KBM-7 (cell line): Measurements from ENCODE around the gene ODAD4.
A peak's percentile ranks its signal among the peaks of the same experiment; 100 is the strongest.
"Not testable (repeated sequence)": the region's sequence is repeated elsewhere in the genome, so short reads cannot be mapped to it uniquely, and the experiment has no call there.

Experiments
- DNase-seq: peaks from one replicate; pipeline ENCODE4 v3.0.0-alpha.2; 2015
- in situ Hi-C: fragments of 300-500 bp; cut with MboI; formaldehyde crosslinking; loops from 2 replicates; pipeline ENCODE4 v1.14.3; 2020; ENCODE audit warnings: low sequenced_read_pairs, low pct_unique_long_range_greater_than_20kb, mixed read lengths

ODAD4 gene

DNA sequence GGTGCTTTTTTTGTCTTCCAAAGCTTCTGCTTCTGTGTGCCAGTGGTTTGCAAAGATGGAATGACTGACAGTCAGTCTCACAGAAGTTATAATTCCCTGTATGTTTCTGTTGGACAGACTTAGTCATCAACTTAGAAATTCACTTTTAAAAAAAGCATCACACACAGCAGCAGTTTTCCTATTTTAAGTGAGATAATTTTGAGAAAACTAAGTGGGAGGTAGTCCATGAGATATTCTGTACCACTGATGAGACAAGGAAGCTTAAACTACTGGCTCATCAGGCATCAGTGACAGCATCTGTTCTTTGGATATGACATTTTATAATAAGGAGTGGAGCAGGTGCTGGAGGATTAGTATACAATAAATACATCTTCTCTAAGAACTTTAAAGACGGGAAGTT is 56.2 kb downstream of the ODAD4 start:
- DNase-seq: no peak
- in situ Hi-C loops: no loop called here

DNA sequence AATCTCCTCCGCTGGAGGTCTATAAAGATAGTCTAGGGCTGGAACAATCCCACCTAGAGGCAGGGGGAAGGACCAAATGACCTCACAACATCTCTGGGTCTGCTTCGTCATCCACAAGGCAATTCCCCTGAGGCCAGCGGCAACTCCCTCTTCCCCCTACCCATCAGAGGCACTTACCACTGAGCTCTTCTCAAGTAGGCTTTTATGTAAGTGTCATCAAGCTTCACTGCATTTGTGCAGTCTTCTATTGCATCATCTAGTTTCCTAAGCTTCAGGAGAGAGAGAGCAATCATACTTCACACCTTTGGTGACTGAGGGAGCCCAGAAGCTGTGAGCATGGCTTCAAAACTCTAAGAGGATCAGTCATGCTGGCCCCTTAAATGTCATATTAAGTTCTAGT is 57.2 kb downstream of the ODAD4 start:
- in situ Hi-C loops: no loop called here
- no peak for DNase-seq

DNA sequence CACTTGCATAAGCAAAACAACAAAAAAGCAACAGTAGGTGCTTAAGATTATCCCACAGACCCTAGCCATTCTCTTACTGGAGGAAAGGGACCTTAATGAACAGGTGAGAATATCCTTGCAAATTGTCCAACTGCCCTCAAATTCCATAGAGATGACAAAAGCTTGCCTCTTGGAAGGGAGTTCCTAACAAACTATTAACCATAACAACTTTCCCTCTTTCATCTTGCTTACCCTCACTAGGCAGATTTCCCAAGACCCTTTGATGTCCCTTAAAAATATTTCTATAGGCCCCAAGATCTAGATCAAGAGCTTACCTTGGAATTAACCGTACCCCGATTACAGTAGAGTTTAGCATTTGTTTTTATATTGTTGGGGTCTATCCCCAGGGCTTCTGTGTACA is 58.0 kb downstream of the ODAD4 start:
- no peak for DNase-seq
- in situ Hi-C loops: no loop called here

GRCh38 chr17:41989702-41990419 is 59.4 kb downstream of the ODAD4 start:
- no peak for DNase-seq
- in situ Hi-C loops: no loop called here

DNA sequence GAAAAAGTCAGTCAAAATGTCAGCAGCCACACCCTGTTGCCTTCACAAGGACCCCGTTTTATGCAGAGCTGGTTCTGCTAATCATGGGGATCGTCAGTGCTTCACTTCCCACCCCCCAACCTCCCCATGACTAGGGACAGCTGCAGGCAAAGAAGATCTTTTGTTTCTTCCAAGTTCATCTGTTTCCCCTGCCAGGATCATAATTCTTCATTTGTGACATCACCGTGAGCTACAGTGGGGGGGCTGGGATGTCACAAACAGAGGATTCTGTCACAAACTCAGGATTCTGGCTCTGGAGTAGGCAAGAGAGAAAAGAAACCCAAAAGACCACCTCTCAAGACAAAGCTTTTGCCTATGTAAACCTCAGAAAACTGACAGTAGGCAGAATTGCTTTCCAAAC is 62.2 kb downstream of the ODAD4 start:
- in situ Hi-C loops: no loop called here
- DNase-seq: no peak

DNA sequence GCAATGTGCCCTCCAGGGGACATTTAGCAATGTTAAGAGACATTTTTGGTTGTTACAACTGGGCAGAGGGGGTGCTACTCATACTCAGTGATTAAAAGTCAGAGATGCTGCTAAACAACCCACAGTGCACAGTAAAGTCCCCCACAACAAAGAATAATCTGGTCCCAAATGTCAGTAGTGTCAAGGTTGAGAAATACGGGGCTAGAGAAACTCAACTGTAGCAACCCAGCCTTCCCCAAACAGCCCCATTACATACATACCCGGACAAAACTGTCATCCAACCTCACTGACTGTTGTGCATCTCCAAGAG is 66.4 kb downstream of the ODAD4 start:
- in situ Hi-C loops: no loop called here
- DNase-seq: no peak

DNA sequence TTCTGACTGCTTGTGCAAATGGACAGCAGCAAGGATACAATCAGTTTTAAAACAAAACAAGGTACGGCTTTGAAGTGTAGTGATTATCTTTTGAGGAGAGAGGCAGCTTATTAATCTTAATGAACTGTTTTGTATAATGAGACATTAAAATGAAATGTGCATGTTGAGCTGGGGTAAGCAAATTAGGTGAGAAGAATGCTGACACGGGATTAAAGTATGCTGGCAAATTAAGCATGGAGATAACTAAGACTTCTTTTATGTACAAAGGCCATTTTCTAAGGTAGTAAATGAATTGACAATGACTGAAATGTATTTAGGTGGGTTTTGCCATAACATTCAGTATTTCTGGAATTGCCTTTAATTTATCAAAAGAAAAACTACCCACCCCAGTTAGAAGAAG is 68.1 kb downstream of the ODAD4 start:
- in situ Hi-C loops: no loop called here
- DNase-seq: no peak

GRCh38 chr17:42000413-42001133 is 70.2 kb downstream of the ODAD4 start:
- in situ Hi-C loops: no loop called here
- DNase-seq: no peak

GRCh38 chr17:42001729-42002128 is 71.3 kb downstream of the ODAD4 start:
- in situ Hi-C loops: no loop called here
- no peak for DNase-seq

GRCh38 chr17:42002175-42002791 is 71.9 kb downstream of the ODAD4 start:
- no peak for DNase-seq
- in situ Hi-C loops: no loop called here

GRCh38 chr17:42002792-42003301 is 72.4 kb downstream of the ODAD4 start:
- in situ Hi-C loops: no loop called here
- no peak for DNase-seq

DNA sequence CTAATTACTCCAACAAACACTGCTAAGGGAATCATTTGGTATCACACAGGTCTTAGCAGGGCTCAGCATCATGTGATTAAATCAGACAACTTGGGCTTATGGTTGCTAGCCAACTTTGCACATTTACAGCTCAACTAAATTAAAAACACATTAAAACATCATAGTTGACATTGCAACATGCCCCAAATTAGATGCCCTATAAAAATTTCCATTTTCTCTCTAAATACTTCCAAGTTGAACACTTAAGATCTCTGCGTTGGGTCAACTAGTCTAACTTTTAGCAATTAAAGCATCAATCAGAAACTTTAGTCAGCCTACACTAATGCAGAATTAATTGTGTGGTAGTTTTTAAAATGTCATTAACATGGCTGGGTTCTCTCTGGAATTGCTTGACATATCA is 74.7 kb downstream of the ODAD4 start:
- no peak for DNase-seq
- in situ Hi-C loops: no loop called here

DNA sequence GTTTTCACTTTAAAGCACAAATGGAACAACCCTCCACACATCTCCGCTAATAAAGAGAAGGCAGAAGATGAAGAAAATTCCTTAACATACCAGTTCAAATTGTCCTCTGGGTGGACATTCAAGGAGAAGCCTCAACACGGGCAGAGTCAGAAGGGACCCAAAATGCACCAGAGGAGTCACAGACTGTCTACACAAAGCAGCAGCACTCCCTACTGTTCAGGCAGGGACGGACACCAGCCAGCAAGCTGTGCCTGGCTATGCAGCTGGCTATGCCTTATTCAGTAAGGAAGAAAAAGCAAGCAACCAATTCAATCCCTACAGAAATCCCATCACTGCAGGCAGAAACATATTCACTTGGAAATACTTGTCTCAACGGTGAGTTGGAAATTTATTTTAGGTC is 78.8 kb downstream of the ODAD4 start:
- in situ Hi-C loops: no loop called here
- DNase-seq: peak; percentile 14

GRCh38 chr17:42010266-42010680 is 79.9 kb downstream of the ODAD4 start:
- DNase-seq: peak; percentile 48
- in situ Hi-C loops: not testable (repeated sequence)

- peak; percentile 40 for DNase-seq
- in situ Hi-C loops: no loop called here
Measured at GRCh38 chr17:42010898-42011516, 80.6 kb downstream of the ODAD4 start.

- in situ Hi-C loops, DNase-seq: not testable (repeated sequence)
Measured at GRCh38 chr17:42012363-42012762, 81.9 kb downstream of the ODAD4 start.

GRCh38 chr17:42013740-42014139 is 83.3 kb downstream of the ODAD4 start:
- in situ Hi-C loops, DNase-seq: not testable (repeated sequence)
